ENCODE results near the gene DBNDD1.

GRCh38 chr16:89983536-89983935 is 35.7 kb downstream of the DBNDD1 start:
- TF ChIP-seq POLR2A (IDR thresholded peaks at IDR 0.05; ENCODE audit: low read depth, low read length), result no peak
- no peak for TF ChIP-seq POLR2AphosphoS5 (IDR thresholded peaks at IDR 0.05; ENCODE audit: low read depth, low read length)
- no peak for TF ChIP-seq TAF1 (IDR thresholded peaks at IDR 0.05; ENCODE audit: borderline replicate concordance, low read depth, low read length)
